ENCODE measurements around the gene PANX2.

- TF ChIP-seq CTCF (IDR thresholded peaks at IDR 0.05) (no peak), POLR2A (IDR thresholded peaks at IDR 0.05) (no peak), EP300 (IDR thresholded peaks at IDR 0.05) (no peak)
Observed at GRCh38 chr22:50203288-50203687, 32.8 kb downstream of the PANX2 start.
